OCI-LY3 (cell line): ENCODE data around the gene CLMN.
"Not testable (repeated sequence)": the region's sequence is repeated elsewhere in the genome, so short reads cannot be mapped to it uniquely, and the experiment has no call there.

Experiments used
- H2AFZ ChIP-seq: fragments of 200-600, 300-600 bp; shearing (Covaris generic); 2 replicates; pipeline ENCODE4 v1.6.0; 2014; ENCODE audit warnings: antibody characterized with exemption, low read depth, low read length
- H3K27ac ChIP-seq: fragments of 200-600, 300-600 bp; sonication (generic); 2 replicates; pipeline ENCODE4 v1.5.1; 2014; ENCODE audit warnings: mild to moderate bottlenecking, low read length, moderate library complexity, mixed read lengths
- H3K27me3 ChIP-seq: fragments of 200-600, 300-600 bp; sonication (generic); 2 replicates; pipeline ENCODE4 v1.6.1; 2014; ENCODE audit warnings: low read depth, low read length, mixed read lengths
- H3K36me3 ChIP-seq: fragments of 200-600, 300-600 bp; sonication (generic); replicated peaks from 2 replicates; pipeline ENCODE3; 2014; ENCODE audit warnings: low read depth, low read length, mixed read lengths
- H3K4me1 ChIP-seq: fragments of 300-600, 200-600 bp; sonication (generic); 2 replicates; pipeline ENCODE4 v1.6.1; 2014; ENCODE audit warnings: low read length, mixed read lengths
- H3K4me2 ChIP-seq: fragments of 200-600, 300-600 bp; sonication (generic); 2 replicates; pipeline ENCODE4 v1.6.1; 2014; ENCODE audit warnings: low read length, mixed read lengths
- H3K4me3 ChIP-seq: fragments of 300-600, 200-600 bp; sonication (generic); 2 replicates; pipeline ENCODE4 v1.5.1; 2014; ENCODE audit warnings: antibody characterized with exemption, mild to moderate bottlenecking, low read length, moderate library complexity
- H3K79me2 ChIP-seq: fragments of 300-600, 200-600 bp; shearing (Covaris generic); 2 replicates; pipeline ENCODE4 v1.6.1; 2014; ENCODE audit warnings: mild to moderate bottlenecking, low read length, mixed read lengths
- H3K9ac ChIP-seq: fragments of 300-600, 200-600 bp; shearing (Covaris generic); 2 replicates; pipeline ENCODE4 v1.6.0; 2014; ENCODE audit warnings: mild to moderate bottlenecking, low read length, moderate library complexity
- H3K9me3 ChIP-seq: fragments of 200-600, 300-600 bp; shearing (Covaris generic); 2 replicates; pipeline ENCODE4 v1.6.1; 2014; ENCODE audit warnings: low read length, mixed read lengths; ENCODE audit not compliant: insufficient read depth
- H4K20me1 ChIP-seq: fragments of 200-600, 300-600 bp; sonication (generic); 2 replicates; pipeline ENCODE4 v1.6.1; 2016; ENCODE audit warnings: low read length, mixed read lengths; ENCODE audit not compliant: insufficient read depth
- CTCF ChIP-seq: fragments of 200-600, 300-600 bp; sonication (generic); IDR thresholded peaks from 2 replicates; pipeline ENCODE4 v1.5.1; 2014; ENCODE audit warnings: antibody characterized with exemption, low read length, low read depth
- EZH2phosphoT487 ChIP-seq: fragments of 200-600 bp; shearing (Covaris generic); IDR thresholded peaks from 2 replicates; pipeline ENCODE4 v1.6.1; 2018; ENCODE audit warnings: antibody characterized with exemption, mixed run types, low read depth

The CLMN gene

GRCh38 chr14:95141684-95142083 lies 178.0 kb downstream of the CLMN start:
- peaks cover 7% of the 10 kb centered on the region; the same call in 1 of the 2 replicates for H3K9me3 ChIP-seq
- no peak overlapping the region for H2AFZ ChIP-seq
- no peak overlapping the region for H3K4me2 ChIP-seq
- H3K36me3 ChIP-seq = peaks cover 17% of the 10 kb centered on the region
- no peak overlapping the region for H3K4me3 ChIP-seq
- peaks cover 87% of the 10 kb centered on the region for H3K79me2 ChIP-seq
- H3K27me3 ChIP-seq = no peaks in the 10 kb centered on the region
- TF ChIP-seq EZH2phosphoT487 (no peak), CTCF (no peak)
- no peak overlapping the region for H3K9ac ChIP-seq
- H3K4me1 ChIP-seq = peaks cover 20% of the 10 kb centered on the region
- peaks cover 30% of the 10 kb centered on the region for H4K20me1 ChIP-seq
- H3K27ac ChIP-seq = no peak overlapping the region

GRCh38 chr14:95140060-95140858 lies 179.4 kb downstream of the CLMN start:
- Histone ChIP-seq H2AFZ (no peak overlapping the region), H3K36me3 (peaks cover 6% of the 10 kb centered on the region), H3K4me1 (peaks cover 10% of the 10 kb centered on the region), H3K9me3 (peaks cover 7% of the 10 kb centered on the region; the same call in 1 of the 2 replicates), H3K4me2 (no peak overlapping the region), H3K9ac (no peak overlapping the region), H3K79me2 (peaks cover 88% of the 10 kb centered on the region), H3K27me3 (no peaks in the 10 kb centered on the region), H3K27ac (no peak overlapping the region), H4K20me1 (peaks cover 34% of the 10 kb centered on the region), H3K4me3 (no peak overlapping the region)
- no peak for TF ChIP-seq CTCF
- no peak for TF ChIP-seq EZH2phosphoT487

DNA sequence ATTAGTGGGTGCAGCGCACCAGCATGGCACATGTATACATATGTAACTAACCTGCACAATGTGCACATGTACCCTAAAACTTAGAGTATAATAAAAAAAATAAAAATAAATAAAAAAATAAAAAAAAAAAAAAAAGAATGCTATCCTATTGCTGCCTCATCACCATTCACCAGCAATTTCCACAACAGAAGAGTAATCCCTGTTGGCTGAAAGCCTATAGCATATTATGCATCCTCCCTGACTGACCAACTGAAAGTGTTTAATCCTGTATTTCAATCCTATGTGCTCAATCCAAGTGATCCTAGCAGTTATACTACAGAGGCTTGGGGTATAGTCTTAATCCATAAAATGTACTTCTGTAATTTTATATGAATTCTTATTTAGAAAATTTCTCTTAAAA lies 180.8 kb downstream of the CLMN start:
- H3K4me2 ChIP-seq = no peak overlapping the region
- TF ChIP-seq CTCF = no peak
- no peak for TF ChIP-seq EZH2phosphoT487
- H3K27me3 ChIP-seq = no peaks in the 10 kb centered on the region
- H3K9me3 ChIP-seq = no peaks in the 10 kb centered on the region
- H3K36me3 ChIP-seq = no peaks in the 10 kb centered on the region
- H3K9ac ChIP-seq = no peak overlapping the region
- peaks cover 85% of the 10 kb centered on the region for H3K79me2 ChIP-seq
- H3K27ac ChIP-seq = no peak overlapping the region
- peaks cover 31% of the 10 kb centered on the region for H4K20me1 ChIP-seq
- H2AFZ ChIP-seq = no peak overlapping the region
- H3K4me1 ChIP-seq = peaks cover 8% of the 10 kb centered on the region
- H3K4me3 ChIP-seq = no peak overlapping the region

- H3K4me1 ChIP-seq, H3K36me3 ChIP-seq: not testable (repeated sequence)
- peaks cover 28% of the 10 kb centered on the region for H4K20me1 ChIP-seq
Measured at GRCh38 chr14:95138455-95138854, 181.3 kb downstream of the CLMN start.

More at GRCh38 chr14:95138455-95138854, 181.3 kb downstream of the CLMN start:
- H3K9me3 ChIP-seq, H3K9ac ChIP-seq, H3K27ac ChIP-seq, H3K4me2 ChIP-seq, H3K27me3 ChIP-seq, H2AFZ ChIP-seq, H3K4me3 ChIP-seq: not testable (repeated sequence)
- peaks cover 81% of the 10 kb centered on the region for H3K79me2 ChIP-seq
